ENCODE data around the gene OPA3. TPM values are rescaled to one million over a fixed set of nuclear protein-coding genes. Genes with fewer than 3 reads are reported as not detected.
A peak's percentile ranks its signal among the peaks of the same experiment; 100 is the strongest.

Gene OPA3
- total and polyA plus RNA-seq, 4 donors = 3.9 to 11.0 (median 7.6) TPM

GRCh38 chr19:45528149-45528743, 56.4 kb downstream of the OPA3 start:
- DNase-seq (ENCODE audit: low read depth in 4 of 6, low spot score in 6 of 6) = peak in 2 of 6 donors; percentile 40 to 62
- Histone ChIP-seq H3K9me3 (ENCODE audit: control insufficient read depth, insufficient read depth, low read length) (no peaks in the 10 kb centered on the region), H3K36me3 (ENCODE audit: control insufficient read depth, insufficient read depth, low read length) (peaks cover 27% of the 10 kb centered on the region), H3K4me3 (ENCODE audit: low read depth, low read length) (peak overlapping the region; percentile 26), H3K4me1 (ENCODE audit: control insufficient read depth, insufficient read depth, low read length) (peaks cover 25% of the 10 kb centered on the region), H3K27ac (ENCODE audit: low read depth, low read length) (no peak overlapping the region), H3K27me3 (ENCODE audit: control insufficient read depth, insufficient read depth, low read length) (peaks cover 13% of the 10 kb centered on the region)
- 19% methylated on average over 15 of the region's 17 CpGs for WGBS (ENCODE audit: insufficient coverage)

DNA sequence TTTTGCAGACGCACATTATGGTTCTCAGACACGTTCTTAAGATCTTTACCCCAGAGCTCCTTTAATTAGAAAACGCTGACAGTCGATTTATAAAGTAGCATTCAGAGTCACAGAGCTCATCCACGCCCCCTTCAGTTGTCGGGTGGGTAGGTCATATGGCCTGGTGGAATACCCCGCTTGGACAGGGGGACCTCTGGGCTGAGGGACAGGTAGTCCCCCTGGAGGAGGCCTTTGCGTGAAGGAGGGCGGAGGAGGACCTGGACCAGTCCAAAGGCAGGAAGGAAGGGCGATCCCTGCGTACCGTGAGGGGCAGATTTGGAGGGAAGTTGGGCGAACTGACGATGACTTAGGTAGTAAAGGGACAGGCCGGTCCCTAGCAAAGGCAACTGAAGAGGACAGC, 56.9 kb downstream of the OPA3 start:
- Histone ChIP-seq H3K4me1 (ENCODE audit: control insufficient read depth, insufficient read depth, low read length) (peaks cover 25% of the 10 kb centered on the region), H3K27me3 (ENCODE audit: control insufficient read depth, insufficient read depth, low read length) (peaks cover 13% of the 10 kb centered on the region), H3K9me3 (ENCODE audit: control insufficient read depth, insufficient read depth, low read length) (no peaks in the 10 kb centered on the region), H3K4me3 (ENCODE audit: low read depth, low read length) (no peak overlapping the region), H3K36me3 (ENCODE audit: control insufficient read depth, insufficient read depth, low read length) (peaks cover 27% of the 10 kb centered on the region), H3K27ac (ENCODE audit: low read depth, low read length) (no peak overlapping the region)
- 60% methylated on average over 13 of the region's 15 CpGs for WGBS (ENCODE audit: insufficient coverage)
- DNase-seq (ENCODE audit: low read depth in 4 of 6, low spot score in 6 of 6) = no peak

- 100% methylated on average over 3 of the region's 4 CpGs for WGBS (ENCODE audit: insufficient coverage)
- H3K27ac ChIP-seq (ENCODE audit: low read depth, low read length) = no peak overlapping the region
- H3K4me3 ChIP-seq (ENCODE audit: low read depth, low read length) = no peak overlapping the region
- H3K9me3 ChIP-seq (ENCODE audit: control insufficient read depth, insufficient read depth, low read length) = no peaks in the 10 kb centered on the region
- peaks cover 25% of the 10 kb centered on the region for H3K4me1 ChIP-seq (ENCODE audit: control insufficient read depth, insufficient read depth, low read length)
- H3K27me3 ChIP-seq (ENCODE audit: control insufficient read depth, insufficient read depth, low read length) = peaks cover 13% of the 10 kb centered on the region
- H3K36me3 ChIP-seq (ENCODE audit: control insufficient read depth, insufficient read depth, low read length) = peaks cover 34% of the 10 kb centered on the region
- no peak for DNase-seq (ENCODE audit: low read depth in 4 of 6, low spot score in 6 of 6)
Measured at GRCh38 chr19:45526971-45527370, 57.6 kb downstream of the OPA3 start.

DNA sequence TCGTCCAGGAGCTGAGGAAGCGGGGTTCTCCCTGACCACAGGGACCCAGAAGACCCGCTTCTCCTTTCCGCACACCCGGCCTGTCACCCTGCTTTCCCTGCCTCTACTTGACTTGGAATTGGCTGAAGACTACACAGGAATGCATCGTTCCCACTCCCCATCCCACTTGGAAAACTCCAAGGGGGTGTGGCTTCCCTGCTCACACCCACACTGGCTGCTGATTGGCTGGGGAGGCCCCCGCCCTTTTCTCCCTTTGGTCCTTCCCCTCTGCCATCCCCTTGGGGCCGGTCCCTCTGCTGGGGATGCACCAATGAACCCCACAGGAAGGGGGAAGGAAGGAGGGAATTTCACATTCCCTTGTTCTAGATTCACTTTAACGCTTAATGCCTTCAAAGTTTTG, 58.5 kb downstream of the OPA3 start:
- Histone ChIP-seq H3K27ac (ENCODE audit: low read depth, low read length) (no peak overlapping the region), H3K9me3 (ENCODE audit: control insufficient read depth, insufficient read depth, low read length) (no peaks in the 10 kb centered on the region), H3K36me3 (ENCODE audit: control insufficient read depth, insufficient read depth, low read length) (peaks cover 42% of the 10 kb centered on the region), H3K4me1 (ENCODE audit: control insufficient read depth, insufficient read depth, low read length) (peaks cover 25% of the 10 kb centered on the region), H3K27me3 (ENCODE audit: control insufficient read depth, insufficient read depth, low read length) (peaks cover 13% of the 10 kb centered on the region), H3K4me3 (ENCODE audit: low read depth, low read length) (no peak overlapping the region)
- WGBS (ENCODE audit: insufficient coverage) = 72% methylated on average over 6 of the region's 9 CpGs
- DNase-seq (ENCODE audit: low read depth in 4 of 6, low spot score in 6 of 6) = peak in 2 of 6 donors; percentile 84 to 85

GRCh38 chr19:45524575-45525129, 60.0 kb downstream of the OPA3 start:
- WGBS (ENCODE audit: insufficient coverage) = 91% methylated on average over 7 of the region's 15 CpGs
- Histone ChIP-seq H3K27ac (ENCODE audit: low read depth, low read length) (no peak overlapping the region), H3K9me3 (ENCODE audit: control insufficient read depth, insufficient read depth, low read length) (no peaks in the 10 kb centered on the region), H3K4me3 (ENCODE audit: low read depth, low read length) (no peak overlapping the region), H3K4me1 (ENCODE audit: control insufficient read depth, insufficient read depth, low read length) (peaks cover 23% of the 10 kb centered on the region), H3K27me3 (ENCODE audit: control insufficient read depth, insufficient read depth, low read length) (peaks cover 11% of the 10 kb centered on the region), H3K36me3 (ENCODE audit: control insufficient read depth, insufficient read depth, low read length) (peaks cover 52% of the 10 kb centered on the region)
- no peak for DNase-seq (ENCODE audit: low read depth in 4 of 6, low spot score in 6 of 6)

DNA sequence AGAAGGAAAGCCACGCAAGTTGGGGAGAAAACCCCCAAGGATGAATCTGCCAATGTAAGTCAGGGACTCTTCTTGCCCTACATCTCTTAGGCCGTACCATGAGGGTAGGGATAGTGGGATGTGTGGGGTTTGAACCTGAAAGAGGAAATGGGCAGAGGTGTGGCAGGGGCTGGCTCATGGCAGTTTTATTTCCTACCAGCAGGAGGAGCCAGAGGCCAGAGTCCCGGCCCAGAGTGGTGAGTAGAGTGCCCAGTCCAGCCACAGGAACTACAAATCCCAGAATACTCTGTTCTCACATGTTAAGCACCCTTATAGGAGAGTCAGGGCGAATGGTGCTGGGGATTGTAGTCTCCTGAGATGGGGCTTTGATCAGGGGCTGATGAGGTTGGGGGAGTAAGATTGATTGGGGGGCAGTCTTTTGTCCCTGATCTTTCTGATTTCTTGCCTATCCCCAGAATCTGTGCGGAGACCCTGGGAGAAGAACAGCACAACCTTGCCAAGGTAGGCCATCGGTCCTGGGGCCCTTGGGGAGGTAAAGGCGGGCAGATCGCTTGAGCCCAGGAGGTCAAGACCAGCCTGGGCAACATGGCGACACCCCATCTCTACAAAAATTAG, 60.9 kb downstream of the OPA3 start:
- peak in 3 of 6 donors; percentile 73 to 95 (median 93) for DNase-seq (ENCODE audit: low read depth in 4 of 6, low spot score in 6 of 6)
- H3K4me1 ChIP-seq (ENCODE audit: control insufficient read depth, insufficient read depth, low read length) = peaks cover 15% of the 10 kb centered on the region
- peaks cover 3% of the 10 kb centered on the region for H3K27me3 ChIP-seq (ENCODE audit: control insufficient read depth, insufficient read depth, low read length)
- H3K36me3 ChIP-seq (ENCODE audit: control insufficient read depth, insufficient read depth, low read length) = peaks cover 53% of the 10 kb centered on the region
- WGBS (ENCODE audit: insufficient coverage) = 93% methylated on average over 5 of the region's 9 CpGs
- no peak overlapping the region for H3K4me3 ChIP-seq (ENCODE audit: low read depth, low read length)
- no peaks in the 10 kb centered on the region for H3K9me3 ChIP-seq (ENCODE audit: control insufficient read depth, insufficient read depth, low read length)
- no peak overlapping the region for H3K27ac ChIP-seq (ENCODE audit: low read depth, low read length)

DNA sequence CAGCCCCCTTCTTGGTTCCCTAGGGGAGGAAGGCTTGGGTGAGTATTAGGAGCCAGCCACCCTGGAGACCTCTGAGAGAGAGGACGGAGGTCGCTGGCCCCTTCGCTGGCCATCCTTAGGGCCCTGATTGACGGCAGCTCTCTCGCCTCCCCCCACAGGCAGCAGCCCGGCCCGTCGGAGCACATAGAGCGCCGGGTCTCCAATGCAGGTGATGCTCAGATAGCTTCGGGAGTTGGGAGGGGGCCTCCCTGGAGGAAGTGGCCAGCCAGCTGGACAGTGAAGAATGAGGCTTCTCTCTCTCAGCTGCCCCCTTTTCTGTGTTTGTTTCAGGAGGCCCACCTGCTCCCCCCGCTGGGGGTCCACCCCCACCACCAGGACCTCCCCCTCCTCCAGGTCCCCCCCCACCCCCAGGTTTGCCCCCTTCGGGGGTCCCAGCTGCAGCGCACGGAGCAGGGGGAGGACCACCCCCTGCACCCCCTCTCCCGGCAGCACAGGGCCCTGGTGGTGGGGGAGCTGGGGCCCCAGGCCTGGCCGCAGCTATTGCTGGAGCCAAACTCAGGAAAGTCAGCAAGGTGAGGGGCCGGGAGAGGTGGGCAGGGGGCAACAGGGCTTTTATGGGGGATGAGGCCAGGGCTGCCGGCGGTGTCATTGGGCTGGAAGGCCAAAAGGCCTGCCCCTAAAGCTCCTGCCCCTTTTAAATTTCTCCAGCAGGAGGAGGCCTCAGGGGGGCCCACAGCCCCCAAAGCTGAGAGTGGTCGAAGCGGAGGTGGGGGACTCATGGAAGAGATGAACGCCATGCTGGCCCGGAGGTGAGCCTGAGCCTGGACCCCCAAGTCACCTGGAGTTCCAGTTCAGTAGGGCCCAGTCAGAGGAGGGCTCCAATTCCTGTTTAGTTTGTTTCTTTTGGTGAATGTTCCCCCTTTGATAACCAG, 62.3 kb downstream of the OPA3 start:
- Histone ChIP-seq H3K4me1 (ENCODE audit: control insufficient read depth, insufficient read depth, low read length) (peaks cover 4% of the 10 kb centered on the region), H3K4me3 (ENCODE audit: low read depth, low read length) (no peak overlapping the region), H3K27ac (ENCODE audit: low read depth, low read length) (no peak overlapping the region), H3K36me3 (ENCODE audit: control insufficient read depth, insufficient read depth, low read length) (peaks cover 67% of the 10 kb centered on the region), H3K9me3 (ENCODE audit: control insufficient read depth, insufficient read depth, low read length) (no peaks in the 10 kb centered on the region), H3K27me3 (ENCODE audit: control insufficient read depth, insufficient read depth, low read length) (no peaks in the 10 kb centered on the region)
- 93% methylated on average over 12 of the region's 24 CpGs for WGBS (ENCODE audit: insufficient coverage)
- DNase-seq (ENCODE audit: low read depth in 4 of 6, low spot score in 6 of 6) = no peak

GRCh38 chr19:45518469-45518826, 66.2 kb downstream of the OPA3 start:
- Histone ChIP-seq H3K27ac (ENCODE audit: low read depth, low read length) (no peak overlapping the region), H3K4me1 (ENCODE audit: control insufficient read depth, insufficient read depth, low read length) (peaks cover 4% of the 10 kb centered on the region), H3K36me3 (ENCODE audit: control insufficient read depth, insufficient read depth, low read length) (peaks cover 54% of the 10 kb centered on the region), H3K9me3 (ENCODE audit: control insufficient read depth, insufficient read depth, low read length) (no peaks in the 10 kb centered on the region), H3K27me3 (ENCODE audit: control insufficient read depth, insufficient read depth, low read length) (no peaks in the 10 kb centered on the region), H3K4me3 (ENCODE audit: low read depth, low read length) (no peak overlapping the region)
- no peak for DNase-seq (ENCODE audit: low read depth in 4 of 6, low spot score in 6 of 6)
- 88% methylated on average over 7 of the region's 7 CpGs for WGBS (ENCODE audit: insufficient coverage)

DNA sequence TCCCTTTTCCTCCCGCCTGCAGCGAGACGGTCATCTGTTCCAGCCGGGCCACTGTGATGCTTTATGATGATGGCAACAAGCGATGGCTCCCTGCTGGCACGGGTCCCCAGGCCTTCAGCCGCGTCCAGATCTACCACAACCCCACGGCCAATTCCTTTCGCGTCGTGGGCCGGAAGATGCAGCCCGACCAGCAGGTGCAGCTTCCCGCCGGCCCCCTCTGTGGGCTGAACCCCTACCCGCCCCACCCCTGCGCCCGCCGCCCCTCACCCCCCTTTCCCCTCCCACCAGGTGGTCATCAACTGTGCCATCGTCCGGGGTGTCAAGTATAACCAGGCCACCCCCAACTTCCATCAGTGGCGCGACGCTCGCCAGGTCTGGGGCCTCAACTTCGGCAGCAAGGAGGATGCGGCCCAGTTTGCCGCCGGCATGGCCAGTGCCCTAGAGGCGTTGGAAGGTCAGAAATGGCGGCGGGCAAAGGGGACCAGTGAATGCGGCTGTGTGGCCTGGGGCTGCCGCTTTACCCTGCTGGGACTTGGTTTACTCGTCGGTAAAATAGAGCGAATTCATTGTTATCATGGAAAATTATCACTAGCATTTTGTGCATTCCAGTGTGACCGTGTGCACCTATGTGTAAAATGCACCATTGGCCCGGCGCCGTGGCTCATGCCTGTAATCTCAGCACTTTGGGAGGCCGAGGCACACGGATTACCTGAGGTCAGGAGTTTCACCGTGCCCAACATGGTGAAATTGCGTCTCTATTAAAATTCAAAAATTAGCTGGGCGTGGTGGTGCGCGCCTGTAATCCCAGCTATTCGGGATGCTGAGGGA, 66.7 kb downstream of the OPA3 start:
- Histone ChIP-seq H3K36me3 (ENCODE audit: control insufficient read depth, insufficient read depth, low read length) (peaks cover 54% of the 10 kb centered on the region), H3K27me3 (ENCODE audit: control insufficient read depth, insufficient read depth, low read length) (no peaks in the 10 kb centered on the region), H3K4me3 (ENCODE audit: low read depth, low read length) (no peak overlapping the region), H3K4me1 (ENCODE audit: control insufficient read depth, insufficient read depth, low read length) (peaks cover 4% of the 10 kb centered on the region), H3K9me3 (ENCODE audit: control insufficient read depth, insufficient read depth, low read length) (no peaks in the 10 kb centered on the region), H3K27ac (ENCODE audit: low read depth, low read length) (no peak overlapping the region)
- no peak for DNase-seq (ENCODE audit: low read depth in 4 of 6, low spot score in 6 of 6)
- 90% methylated on average over 40 of the region's 50 CpGs for WGBS (ENCODE audit: insufficient coverage)

Data from spinal cord (tissue), 10 donors.